ENCODE results near the gene PDE9A.

- TF ChIP-seq FOXK2 (IDR thresholded peaks at IDR 0.05) (no peak), SUZ12 (IDR thresholded peaks at IDR 0.05) (no peak), FOXM1 (IDR thresholded peaks at IDR 0.05; ENCODE audit: borderline replicate concordance) (no peak), ZNF384 (IDR thresholded peaks at IDR 0.05) (no peak), ARNT (IDR thresholded peaks at IDR 0.05) (no peak), CTBP1 (IDR thresholded peaks at IDR 0.05; ENCODE audit: borderline replicate concordance) (no peak), TARDBP (IDR thresholded peaks at IDR 0.05) (no peak), ELF4 (IDR thresholded peaks at IDR 0.05) (no peak), SP1 (IDR thresholded peaks at IDR 0.05) (no peak), FOXA1 (IDR thresholded peaks at IDR 0.05) (no peak), NFRKB (IDR thresholded peaks at IDR 0.05) (no peak)
These were observed 37.2 kb downstream of the PDE9A start for GRCh38 chr21:42690586-42690985.
